K562 (cell line): ENCODE measurements around the gene TBX10. TPM values are rescaled to one million over a fixed set of nuclear protein-coding genes. Genes with fewer than 3 reads are reported as not detected.

Source experiments
- ATAC-seq: fragments of 200-7000 bp; cut with Tn5 transposase; 3 replicates; pipeline ENCODE4 v1.9.1; 2020; ENCODE audit warnings: moderate library complexity
- BruUV-seq: library from RNA; stranded (reverse); fragments of 400-500 nt; replicated peaks from 2 replicates; lab custom pipeline; 2021; lab: Mats Ljungman, UMichigan
- CTCF ChIA-PET: fragments of 300-600 bp; formaldehyde crosslinking; extraction: SDS; loops from one replicate; lab custom pipeline; 2021; ENCODE audit warnings: low intra/inter-chr PET ratio; lab: Yijun Ruan, JAX
- POLR2A ChIA-PET: fragments of 300-600, 350-650 bp; sonication (Branson Sonifier 250); formaldehyde crosslinking; extraction: SDS; loops from one replicate; lab custom pipeline; 2021; ENCODE audit warnings: antibody characterized with exemption, inconsistent platforms; lab: Yijun Ruan, JAX
- DNase-seq, 4 experiments: peaks; one replicate each; pipeline versions ENCODE4 v3.0.0 to v3.0.0-alpha.2; 2011 to 2018; ENCODE audit warnings: low spot score in 3 of 4, mixed read lengths in 3 of 4; ENCODE audit errors: extremely low read depth in 1 of 4
- FAIRE-seq: peaks from 2 replicates; lab custom pipeline; 2011; peaks lifted over from hg19 to GRCh38; lab: Jason Lieb, UNC
- H2AFZ ChIP-seq: 2 replicates; pipeline ENCODE4 v1.6.0; 2011; ENCODE audit warnings: low read depth, low read length, control low read depth, inconsistent platforms
- H3K27ac ChIP-seq: fragments of 200-600 bp; 3 replicates; pipeline ENCODE4 v1.8.0; 2011; ENCODE audit warnings: low read depth, mild to moderate bottlenecking, control low read depth, inconsistent platforms, low read length, moderate library complexity, mixed read lengths; ENCODE audit errors: extremely low read depth
- H3K27me3 ChIP-seq, 2 experiments: fragments of 300-600 bp in 1 of 2; 2 replicates in 1 of 2; 3 replicates in 1 of 2; pipeline versions ENCODE4 v1.6.0 to v1.8.0; 2011; ENCODE audit warnings: inconsistent platforms in 2 of 2, low read length in 2 of 2, mild to moderate bottlenecking in 1 of 2, mixed read lengths in 1 of 2, moderate library complexity in 1 of 2; ENCODE audit not compliant: control insufficient read depth in 2 of 2, insufficient read depth in 2 of 2
- H3K36me3 ChIP-seq: fragments of 300-600 bp; 3 replicates; pipeline ENCODE4 v1.8.0; 2011; ENCODE audit warnings: mild to moderate bottlenecking, low read length, inconsistent platforms; ENCODE audit not compliant: control insufficient read depth, insufficient read depth
- H3K4me1 ChIP-seq, 2 experiments: fragments of 200-600 bp in 1 of 2; replicated peaks in 1 of 2; 2 replicates in 1 of 2; 3 replicates in 1 of 2; pipeline versions ENCODE4 v1.5.1 to v1.8.0; 2011; ENCODE audit warnings: inconsistent platforms in 2 of 2, low read length in 2 of 2, mild to moderate bottlenecking in 1 of 2, mixed read lengths in 1 of 2, moderate library complexity in 1 of 2; ENCODE audit not compliant: control insufficient read depth in 2 of 2, insufficient read depth in 2 of 2
- H3K4me2 ChIP-seq: 2 replicates; pipeline ENCODE4 v1.6.1; 2011; ENCODE audit warnings: low read length, control low read depth, inconsistent platforms, mixed read lengths; ENCODE audit not compliant: insufficient read depth
- H3K4me3 ChIP-seq: fragments of 200-600 bp; sonication (generic), shearing (Covaris generic); 2 replicates; pipeline ENCODE4 v1.5.1; 2016; ENCODE audit warnings: control low read depth, inconsistent platforms
- H3K79me2 ChIP-seq: fragments of 200-600 bp; 3 replicates; pipeline ENCODE4 v1.8.0; 2011; ENCODE audit warnings: low read length, inconsistent platforms; ENCODE audit not compliant: control insufficient read depth, insufficient read depth
- H3K9ac ChIP-seq, 2 experiments: 2 replicates each; pipeline versions ENCODE4 v1.6.0 to v1.6.1; 2011; ENCODE audit warnings: low read depth in 2 of 2, low read length in 2 of 2, control low read depth in 1 of 2, inconsistent platforms in 1 of 2, mild to moderate bottlenecking in 1 of 2, mixed read lengths in 1 of 2; ENCODE audit not compliant: insufficient read depth in 1 of 2
- H3K9me1 ChIP-seq: one replicate; pipeline ENCODE4 v1.6.0; 2011; ENCODE audit warnings: inconsistent platforms, mild to moderate bottlenecking, low read length, moderate library complexity; ENCODE audit not compliant: control insufficient read depth, insufficient read depth
- H3K9me3 ChIP-seq: replicated peaks from 2 replicates; pipeline ENCODE4 v1.5.1; 2011; ENCODE audit warnings: low read depth, low read length, inconsistent platforms; ENCODE audit not compliant: control insufficient read depth, insufficient read depth
- H4K20me1 ChIP-seq: replicated peaks from 2 replicates; pipeline ENCODE4 v1.6.1; 2011; ENCODE audit warnings: low read length, inconsistent platforms, mixed read lengths; ENCODE audit not compliant: control insufficient read depth, insufficient read depth
- ARNT ChIP-seq, 2 experiments: fragments of 450-650 bp; IDR thresholded peaks; 2 replicates each; pipeline ENCODE4 v1.6.1; 2016; ENCODE audit warnings: mild to moderate bottlenecking in 1 of 2
- HEY1 ChIP-seq: fragments of 250-450 bp; sonication (Bioruptor Pico); IDR thresholded peaks from 2 replicates; pipeline ENCODE4 v1.5.0; 2020; ENCODE audit warnings: mild to moderate bottlenecking, moderate library complexity, borderline replicate concordance
- MYNN ChIP-seq, 2 experiments: sonication (generic); formaldehyde crosslinking in 1 of 2; IDR thresholded peaks; 2 replicates each; pipeline versions ENCODE4 v1.5.0 to v1.6.1; 2016 to 2020; ENCODE audit warnings: antibody characterized with exemption in 1 of 2, missing genetic modification reagents in 1 of 2
- SPI1 ChIP-seq: IDR thresholded peaks from 2 replicates; pipeline ENCODE4 v1.6.1; 2011; ENCODE audit warnings: low read depth, low read length, control low read depth, borderline replicate concordance
- TRIM24 ChIP-seq, 2 experiments: fragments of 450-650 bp; IDR thresholded peaks; 2 replicates each; pipeline ENCODE4 v1.6.1; 2016
- TRIM28 ChIP-seq: fragments of 450-650 bp; IDR thresholded peaks from 2 replicates; pipeline ENCODE4 v1.6.1; 2017
- ZNF77 ChIP-seq: fragments of 250-450 bp; sonication (Bioruptor Pico); IDR thresholded peaks from 2 replicates; pipeline ENCODE4 v1.5.0; 2020
- WGBS: fragments of 100-300 bp; shearing (Covaris generic); methylation state at CpG from one replicate; pipeline ENCODE4 v1.1.6; 2016; ENCODE audit warnings: low coverage, mixed read lengths; ENCODE audit not compliant: insufficient coverage; ENCODE audit errors: missing lambda C conversion rate; 5-methylcytosine and 5-hydroxymethylcytosine counted together
- in situ Hi-C: fragments of 300-500 bp; cut with MboI; formaldehyde crosslinking; loops from 4 replicates; pipeline ENCODE4 v1.15.0; 2018; ENCODE audit warnings: inconsistent platforms, mixed read lengths
- intact Hi-C: fragments of 100-400 bp; cut with micrococcal nuclease; formaldehyde crosslinking; loops from 2 replicates; pipeline ENCODE4 v1.14.2; 2022
- polyA plus RNA-seq, 8 experiments: library from polyadenylated mRNA; depleted of rRNA in 4 of 8; stranded (reverse) in 5 of 8; unstranded in 3 of 8; fragments of >200 nt; fragmentation: Nextera tagmentation in 2 of 8; fragmentation: Illumina TruSeq in 1 of 8; extraction: Ambion mirVana in 2 of 8; extraction: Trizol in 1 of 8; gene quantifications; 2 replicates each; pipeline versions ENCODE4 v1.2.1 to v1.2.3, GENCODE V29; 2011 to 2014; ENCODE audit warnings: inconsistent platforms in 1 of 8, missing spikeins in 1 of 8
- total RNA-seq, 7 experiments: library from RNA; depleted of rRNA in 6 of 7; stranded (reverse); fragments of >200 nt in 6 of 7; fragmentation: Illumina TruSeq in 2 of 7; extraction: Trizol in 2 of 7; gene quantifications; 2 replicates each; pipeline versions ENCODE4 v1.2.1 to v1.2.3, GENCODE V29; 2011 to 2021; ENCODE audit warnings: low replicate concordance in 1 of 7
- TF ChIP-seq, protein P1 (sequence below): fragments of 250-450 bp; sonication (Bioruptor Pico); IDR thresholded peaks from 2 replicates; pipeline ENCODE4 v1.8.0; 2021; ENCODE audit warnings: moderate library complexity, mild to moderate bottlenecking, inconsistent platforms

The TBX10 gene
- total and polyA plus RNA-seq, 9 of the 15 experiments (the other 6 are each of a cell fraction or from before 2014, with no cell fraction given), result not detected

- TF ChIP-seq, protein P1, sequence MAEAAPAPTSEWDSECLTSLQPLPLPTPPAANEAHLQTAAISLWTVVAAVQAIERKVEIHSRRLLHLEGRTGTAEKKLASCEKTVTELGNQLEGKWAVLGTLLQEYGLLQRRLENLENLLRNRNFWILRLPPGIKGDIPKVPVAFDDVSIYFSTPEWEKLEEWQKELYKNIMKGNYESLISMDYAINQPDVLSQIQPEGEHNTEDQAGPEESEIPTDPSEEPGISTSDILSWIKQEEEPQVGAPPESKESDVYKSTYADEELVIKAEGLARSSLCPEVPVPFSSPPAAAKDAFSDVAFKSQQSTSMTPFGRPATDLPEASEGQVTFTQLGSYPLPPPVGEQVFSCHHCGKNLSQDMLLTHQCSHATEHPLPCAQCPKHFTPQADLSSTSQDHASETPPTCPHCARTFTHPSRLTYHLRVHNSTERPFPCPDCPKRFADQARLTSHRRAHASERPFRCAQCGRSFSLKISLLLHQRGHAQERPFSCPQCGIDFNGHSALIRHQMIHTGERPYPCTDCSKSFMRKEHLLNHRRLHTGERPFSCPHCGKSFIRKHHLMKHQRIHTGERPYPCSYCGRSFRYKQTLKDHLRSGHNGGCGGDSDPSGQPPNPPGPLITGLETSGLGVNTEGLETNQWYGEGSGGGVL (CRISPR knock-in tag), result no peak
- no peak for TF ChIP-seq HEY1 (CRISPR knock-in tag)
- no peak for TF ChIP-seq ZNF77
- TF ChIP-seq TRIM24 (IDR thresholded peaks at IDR 0.05), result peak in 1 of 2 experiments; percentile 52; a peak in 2 of 4 replicates
- no peak for TF ChIP-seq SPI1
- TF ChIP-seq TRIM28, result 0 out of 2 replicates have a peak, but pooled peaks have one; percentile 46
Observed at GRCh38 chr11:67596753-67597300, 42.7 kb downstream of the TBX10 start (continued).

- CTCF ChIA-PET, result no interaction called here
- H3K36me3 ChIP-seq, result no peaks in the 10 kb centered on the region
- BruUV-seq, result no TSS peak
- DNase-seq, result no peak
- TF ChIP-seq MYNN (IDR thresholded peaks at IDR 0.05) (peak; percentile 85), MYNN (CRISPR knock-in tag; IDR thresholded peaks at IDR 0.05) (no peak), ARNT (IDR thresholded peaks at IDR 0.05) (no peak)
- no peaks in the 10 kb centered on the region for H4K20me1 ChIP-seq
- no peaks in the 10 kb centered on the region for H3K9me1 ChIP-seq
- peaks cover 6 to 19% of the 10 kb centered on the region in 2 experiments for H3K4me1 ChIP-seq
- no peaks in the 10 kb centered on the region for H3K27me3 ChIP-seq
- intact Hi-C loops (no loop called here), in situ Hi-C loops (no loop called here)
- POLR2A ChIA-PET, result interaction anchor here (0.8 to 2.1 kb wide), 5 partner anchors 10 to 35 kb away, joined by 3 to 9 read pairs (median 3); partner anchors contain the start of genes GSTP1 and NUDT8
- no peak for FAIRE-seq
- H3K9me3 ChIP-seq, result peaks cover 4% of the 10 kb centered on the region; the same call in 1 of the 2 replicates
- H3K4me2 ChIP-seq, result no peak overlapping the region
- no peak overlapping the region for H3K4me3 ChIP-seq
- no peaks in the 10 kb centered on the region for H3K79me2 ChIP-seq
- 40% methylated on average over 3 of the region's 3 CpGs for WGBS
- no peak overlapping the region for H3K27ac ChIP-seq
- no peak for ATAC-seq
- H2AFZ ChIP-seq, result no peak overlapping the region
- H3K9ac ChIP-seq, result no peak overlapping the region
Observed at GRCh38 chr11:67594480-67594879, 45.1 kb downstream of the TBX10 start.
